GM10248 (cell line): ENCODE results near the gene RUNX1.

Experiments
- CTCF ChIA-PET: fragments of 300-600 bp; sonication (Branson Sonifier 250); formaldehyde crosslinking; extraction: SDS; loops from one replicate; lab custom pipeline; 2021; ENCODE audit warnings: antibody characterized with exemption; lab: Yijun Ruan, JAX
- POLR2A ChIA-PET: fragments of 350-650 bp; sonication (Branson Sonifier 250); formaldehyde crosslinking; extraction: SDS; loops from one replicate; lab custom pipeline; 2020; ENCODE audit warnings: antibody characterized with exemption; lab: Yijun Ruan, JAX
- DNase-seq: peaks from one replicate; pipeline ENCODE4 v3.0.0; 2012; ENCODE audit errors: extremely low spot score
- TF ChIP-seq, protein P1 (sequence below): IDR thresholded peaks from 2 replicates; pipeline ENCODE4 v1.5.1; 2012; ENCODE audit warnings: mild to moderate bottlenecking, low read depth; ENCODE audit errors: extremely low read depth, missing control alignments, control extremely low read depth

The RUNX1 gene

DNA sequence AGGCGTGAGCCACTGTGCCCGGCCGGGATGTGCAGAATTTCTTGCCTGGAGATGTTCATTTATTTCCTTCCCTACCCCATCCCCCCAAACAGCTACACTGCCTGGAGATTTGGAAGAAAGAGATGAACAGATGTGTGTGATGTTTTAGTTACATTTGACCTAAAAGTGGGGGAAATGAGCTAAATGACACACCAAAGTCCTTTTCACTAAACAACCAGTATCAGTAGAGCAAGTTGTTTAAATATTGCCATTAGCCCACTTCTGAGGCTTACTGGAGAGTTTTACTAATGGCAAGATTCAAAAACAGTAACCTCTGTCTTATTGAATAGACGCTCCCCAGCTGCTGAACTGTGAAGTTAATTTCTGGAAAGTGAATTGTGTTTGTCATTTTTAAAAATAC lies 100.1 kb downstream of the RUNX1 start:
- ChIA-PET POLR2A (no interaction called here), CTCF (no interaction called here)
- TF ChIP-seq, protein P1, sequence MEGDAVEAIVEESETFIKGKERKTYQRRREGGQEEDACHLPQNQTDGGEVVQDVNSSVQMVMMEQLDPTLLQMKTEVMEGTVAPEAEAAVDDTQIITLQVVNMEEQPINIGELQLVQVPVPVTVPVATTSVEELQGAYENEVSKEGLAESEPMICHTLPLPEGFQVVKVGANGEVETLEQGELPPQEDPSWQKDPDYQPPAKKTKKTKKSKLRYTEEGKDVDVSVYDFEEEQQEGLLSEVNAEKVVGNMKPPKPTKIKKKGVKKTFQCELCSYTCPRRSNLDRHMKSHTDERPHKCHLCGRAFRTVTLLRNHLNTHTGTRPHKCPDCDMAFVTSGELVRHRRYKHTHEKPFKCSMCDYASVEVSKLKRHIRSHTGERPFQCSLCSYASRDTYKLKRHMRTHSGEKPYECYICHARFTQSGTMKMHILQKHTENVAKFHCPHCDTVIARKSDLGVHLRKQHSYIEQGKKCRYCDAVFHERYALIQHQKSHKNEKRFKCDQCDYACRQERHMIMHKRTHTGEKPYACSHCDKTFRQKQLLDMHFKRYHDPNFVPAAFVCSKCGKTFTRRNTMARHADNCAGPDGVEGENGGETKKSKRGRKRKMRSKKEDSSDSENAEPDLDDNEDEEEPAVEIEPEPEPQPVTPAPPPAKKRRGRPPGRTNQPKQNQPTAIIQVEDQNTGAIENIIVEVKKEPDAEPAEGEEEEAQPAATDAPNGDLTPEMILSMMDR, result no peak
- DNase-seq, result no peak

DNA sequence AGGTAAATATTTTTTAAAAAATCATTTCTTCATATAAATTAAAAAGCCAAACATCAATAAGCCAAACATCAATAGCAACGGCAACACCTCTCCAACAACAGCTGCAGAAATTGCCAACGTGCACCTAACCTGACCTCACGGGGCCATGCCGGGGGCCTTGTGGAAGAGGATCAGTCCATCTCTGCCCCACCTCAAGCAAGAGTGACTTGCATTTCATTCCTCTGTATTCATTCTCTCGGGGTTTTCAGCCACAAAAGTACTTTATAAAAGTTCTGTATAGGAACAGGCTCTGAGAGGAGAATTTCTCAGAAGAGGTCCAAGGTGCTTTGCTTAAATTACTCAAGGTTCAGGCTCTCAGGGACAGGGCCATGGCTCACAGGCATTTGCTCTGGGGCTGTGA lies 100.9 kb downstream of the RUNX1 start:
- no peak for DNase-seq
- ChIA-PET POLR2A (no interaction called here), CTCF (interaction anchor here (1.1 kb wide), 1 partner anchor 17 kb away, joined by 3 read pairs; no protein-coding TSS in a partner anchor)
- TF ChIP-seq, protein P1, result no peak

DNA sequence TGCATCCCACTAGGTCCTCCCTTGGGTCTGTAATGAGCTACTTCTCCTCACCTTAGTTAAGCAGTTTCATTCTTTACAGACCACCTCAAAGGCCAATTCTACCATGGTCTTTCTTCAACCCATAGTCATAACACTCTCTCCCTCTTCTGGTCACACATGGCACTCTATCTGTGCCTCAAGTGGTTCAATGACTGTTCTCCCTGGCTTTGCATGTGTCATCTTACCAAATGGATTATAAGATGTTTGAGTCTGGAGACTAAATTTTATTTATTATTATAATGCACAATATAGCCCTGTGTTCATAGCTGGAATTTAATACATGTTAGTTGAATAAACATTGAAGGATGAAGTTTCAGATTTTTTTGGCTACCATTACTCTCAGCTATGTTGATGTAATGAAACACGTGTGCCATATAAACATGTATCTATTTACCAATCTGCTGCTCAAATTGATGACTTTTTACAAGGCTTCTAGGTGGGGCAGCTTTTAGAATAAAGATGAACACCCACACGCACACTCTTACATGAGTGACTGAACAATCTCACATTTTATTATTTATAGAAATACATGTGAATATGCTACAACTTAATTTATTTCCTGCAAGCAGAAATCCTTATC lies 102.1 kb downstream of the RUNX1 start:
- CTCF ChIA-PET, result interaction anchor here (1.0 to 2.6 kb wide), 6 partner anchors 10 to 45 kb away, joined by 3 to 13 read pairs (median 4); no protein-coding TSS in a partner anchor
- no peak for DNase-seq
- TF ChIP-seq, protein P1, result no peak
- POLR2A ChIA-PET, result no interaction called here

DNA sequence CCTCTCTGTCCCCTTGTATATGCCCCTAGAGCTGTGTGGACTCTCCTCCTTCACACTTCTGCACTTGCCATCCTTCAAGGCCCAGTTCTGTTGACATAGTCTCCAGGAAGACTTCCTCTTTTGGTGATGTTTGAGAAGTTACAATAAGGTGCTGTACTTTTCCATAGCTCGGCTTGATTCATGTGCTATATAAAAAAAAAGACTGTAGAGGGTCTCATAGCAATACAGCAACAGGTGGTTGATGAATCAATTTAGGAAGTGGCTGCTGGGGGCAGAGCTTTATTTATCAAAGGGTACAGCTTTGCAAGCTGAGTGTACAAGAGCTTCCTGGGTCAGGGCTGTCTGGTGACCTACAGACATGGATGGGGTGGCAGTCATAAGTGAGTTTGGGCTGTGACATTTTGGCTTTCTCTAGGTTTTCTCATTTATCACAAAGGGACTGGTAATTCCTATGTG lies 102.7 kb downstream of the RUNX1 start:
- POLR2A ChIA-PET, result no interaction called here
- TF ChIP-seq, protein P1, result no peak
- CTCF ChIA-PET, result interaction anchor here (1.0 to 2.6 kb wide), 5 partner anchors 10 to 44 kb away, joined by 3 to 13 read pairs (median 5); no protein-coding TSS in a partner anchor
- no peak for DNase-seq

DNA sequence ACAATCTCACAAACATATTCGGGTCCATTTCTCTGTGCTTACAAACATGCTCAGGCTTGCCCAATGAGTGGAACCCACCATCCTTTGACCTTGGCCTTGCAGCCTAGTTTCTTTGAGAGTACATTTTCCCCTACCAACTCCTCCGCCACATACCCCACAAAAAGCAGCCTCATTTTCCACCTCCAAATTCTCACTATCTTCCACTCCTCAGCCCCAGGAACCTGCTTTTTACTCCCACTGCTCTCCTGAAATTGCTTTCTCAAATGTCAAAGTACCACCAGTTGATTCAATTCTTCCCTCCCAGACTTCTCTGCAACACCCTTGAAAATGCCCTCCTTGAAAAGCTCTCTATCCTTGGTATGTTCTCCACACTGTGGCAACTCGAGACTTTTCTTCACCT lies 103.8 kb downstream of the RUNX1 start:
- ChIA-PET CTCF (interaction anchor here (1.2 to 2.6 kb wide), 4 partner anchors 8 to 30 kb away, joined by 4 to 13 read pairs (median 5); no protein-coding TSS in a partner anchor), POLR2A (no interaction called here)
- TF ChIP-seq, protein P1, result no peak
- DNase-seq, result no peak

DNA sequence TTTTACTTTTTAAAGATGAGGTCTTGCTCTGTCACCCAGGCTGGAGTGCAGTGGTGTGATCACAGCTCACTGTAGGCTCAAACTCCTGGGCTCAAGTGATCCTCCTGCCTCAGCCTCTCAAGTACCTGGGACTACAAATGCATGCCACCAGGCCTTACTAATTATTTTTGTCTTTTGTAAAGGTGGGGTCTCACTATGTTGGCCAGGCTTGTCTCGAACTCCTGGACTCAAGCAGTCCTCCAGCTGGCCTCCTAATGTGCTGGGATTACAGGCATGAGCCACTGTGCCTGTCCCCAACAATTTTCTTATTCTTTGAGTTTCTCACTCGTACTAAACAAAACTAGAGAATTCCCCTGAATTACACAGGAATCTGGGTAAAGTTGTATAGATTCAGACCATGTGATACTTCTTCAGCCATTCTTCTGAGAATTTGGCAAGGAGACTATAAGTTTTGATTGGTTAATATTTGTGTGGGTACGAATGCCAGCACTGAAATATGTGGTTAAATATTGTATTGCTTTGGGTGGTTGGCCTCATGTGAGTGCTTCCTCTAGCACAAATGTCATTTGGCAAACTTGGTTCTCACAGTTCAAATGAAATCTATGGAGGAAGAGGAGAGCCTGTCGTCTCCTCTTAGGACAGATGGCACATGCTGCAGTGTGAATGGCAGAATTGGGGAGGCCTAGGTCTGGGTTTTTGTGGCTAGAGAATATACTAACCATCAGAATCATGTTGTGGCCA lies 104.9 kb downstream of the RUNX1 start:
- TF ChIP-seq, protein P1, result no peak
- ChIA-PET CTCF (interaction anchor here (1.3 kb wide), 1 partner anchor 11 kb away, joined by 4 read pairs; no protein-coding TSS in a partner anchor), POLR2A (no interaction called here)
- no peak for DNase-seq
